Liver (tissue), 9 donors: Measurements from ENCODE around the gene TBC1D21. TPM values are rescaled to one million over a fixed set of nuclear protein-coding genes. Genes with fewer than 3 reads are reported as not detected.

ENCODE experiments used
- DNase-seq: peaks from one replicate; pipeline ENCODE4 v3.0.0-alpha.2; 2017; ENCODE audit warnings: low spot score
- H3K27ac ChIP-seq, 2 donors: one replicate each; pipeline ENCODE4 v1.7.0; 2013; ENCODE audit warnings: inconsistent platforms in 2 of 2, low read length in 2 of 2, control low read depth in 1 of 2, low read depth in 1 of 2, mild to moderate bottlenecking in 1 of 2
- H3K27me3 ChIP-seq, 4 donors: one replicate each; pipeline versions ENCODE4 v1.6.1 to v1.7.0; 2013; ENCODE audit warnings: low read length in 3 of 4, inconsistent platforms in 1 of 4, mild to moderate bottlenecking in 1 of 4, moderate library complexity in 1 of 4; ENCODE audit not compliant: control insufficient read depth in 4 of 4, insufficient read depth in 4 of 4
- H3K36me3 ChIP-seq, 4 donors: one replicate each; pipeline versions ENCODE4 v1.6.1 to v1.7.0; 2013; ENCODE audit warnings: low read length in 3 of 4, mild to moderate bottlenecking in 3 of 4, low read depth in 1 of 4, moderate library complexity in 1 of 4; ENCODE audit not compliant: control insufficient read depth in 4 of 4, insufficient read depth in 3 of 4
- H3K4me1 ChIP-seq, 4 donors: one replicate each; pipeline versions ENCODE4 v1.6.1 to v1.7.0; 2013; ENCODE audit warnings: low read length in 3 of 4, mild to moderate bottlenecking in 3 of 4, moderate library complexity in 1 of 4; ENCODE audit not compliant: control insufficient read depth in 4 of 4, insufficient read depth in 4 of 4
- H3K4me3 ChIP-seq, 3 donors: one replicate each; pipeline versions ENCODE4 v1.6.1 to v1.7.0; 2013; ENCODE audit warnings: low read length in 3 of 3, control low read depth in 1 of 3, low read depth in 1 of 3, mild to moderate bottlenecking in 1 of 3
- H3K9ac ChIP-seq, 2 donors: one replicate each; pipeline ENCODE4 v1.7.0; 2013; ENCODE audit warnings: low read length in 2 of 2, mild to moderate bottlenecking in 2 of 2, moderate library complexity in 2 of 2, control low read depth in 1 of 2, low read depth in 1 of 2
- H3K9me3 ChIP-seq, 4 donors: one replicate each; pipeline versions ENCODE4 v1.6.1 to v1.7.0; 2013; ENCODE audit warnings: low read length in 3 of 4; ENCODE audit not compliant: control insufficient read depth in 4 of 4
- EGR1 ChIP-seq, 2 donors: IDR thresholded peaks; 2 replicates each; pipeline ENCODE4 v1.6.1; 2016 to 2018; ENCODE audit warnings: antibody characterized with exemption in 2 of 2, low read depth in 2 of 2
- FOXA1 ChIP-seq: IDR thresholded peaks from 2 replicates; pipeline ENCODE4 v1.6.1; 2016; ENCODE audit warnings: antibody characterized with exemption
- FOXA2 ChIP-seq: IDR thresholded peaks from 2 replicates; pipeline ENCODE4 v1.6.1; 2016; ENCODE audit warnings: antibody characterized with exemption
- GABPA ChIP-seq, 2 donors: IDR thresholded peaks in 1 of 2; conservative IDR thresholded peaks in 1 of 2; 2 replicates each; pipeline ENCODE4 v1.6.1; 2016; ENCODE audit warnings: antibody characterized with exemption in 2 of 2, mild to moderate bottlenecking in 1 of 2, moderate library complexity in 1 of 2
- HNF4A ChIP-seq, 2 donors: conservative IDR thresholded peaks; 2 replicates each; pipeline ENCODE4 v1.6.1; 2016; ENCODE audit warnings: antibody characterized with exemption in 2 of 2, mild to moderate bottlenecking in 2 of 2
- HNF4G ChIP-seq: IDR thresholded peaks from 2 replicates; pipeline ENCODE4 v1.6.1; 2016; ENCODE audit warnings: antibody characterized with exemption
- JUND ChIP-seq, 2 donors: IDR thresholded peaks; 2 replicates each; pipeline ENCODE4 v1.6.1; 2016; ENCODE audit warnings: antibody characterized with exemption in 2 of 2
- MAX ChIP-seq: IDR thresholded peaks from 2 replicates; pipeline ENCODE4 v1.6.1; 2016; ENCODE audit warnings: antibody characterized with exemption
- NR2F2 ChIP-seq: IDR thresholded peaks from 2 replicates; pipeline ENCODE4 v1.6.1; 2016; ENCODE audit warnings: antibody characterized with exemption
- RAD21 ChIP-seq, 2 donors: IDR thresholded peaks; 2 replicates each; pipeline ENCODE4 v1.6.1; 2016; ENCODE audit warnings: antibody characterized with exemption in 2 of 2, mild to moderate bottlenecking in 2 of 2
- REST ChIP-seq: IDR thresholded peaks from 2 replicates; pipeline ENCODE4 v1.6.1; 2016; ENCODE audit warnings: antibody characterized with exemption, mild to moderate bottlenecking
- RXRA ChIP-seq, 2 donors: IDR thresholded peaks; 2 replicates each; pipeline ENCODE4 v1.6.1; 2017 to 2018; ENCODE audit warnings: antibody characterized with exemption in 2 of 2, mild to moderate bottlenecking in 1 of 2
- SP1 ChIP-seq: IDR thresholded peaks from 2 replicates; pipeline ENCODE4 v1.6.1; 2018; ENCODE audit warnings: antibody characterized with exemption, mild to moderate bottlenecking
- TAF1 ChIP-seq: conservative IDR thresholded peaks from 2 replicates; pipeline ENCODE4 v1.6.1; 2016; ENCODE audit warnings: antibody characterized with exemption, mild to moderate bottlenecking
- YY1 ChIP-seq: IDR thresholded peaks from 2 replicates; pipeline ENCODE4 v1.6.1; 2016; ENCODE audit warnings: antibody characterized with exemption, mild to moderate bottlenecking
- ZBTB33 ChIP-seq: IDR thresholded peaks from 2 replicates; pipeline ENCODE4 v1.6.1; 2016; ENCODE audit warnings: antibody characterized with exemption
- WGBS: extraction: QIAGEN DNeasy Blood & Tissue Kit; methylation state at CpG from one replicate; pipeline ENCODE4 v1.1.7; 2013; 5-methylcytosine and 5-hydroxymethylcytosine counted together
- polyA plus RNA-seq, 2 donors: library from polyadenylated mRNA; stranded (reverse) in 1 of 2; unstranded in 1 of 2; fragments of 200-250 nt in 1 of 2; fragments of >200 nt in 1 of 2; fragmentation: Nextera tagmentation in 1 of 2; extraction: Ambion mirVana in 1 of 2; gene quantifications; one replicate each; pipeline versions ENCODE4 v1.2.1 to v1.2.3, GENCODE V29; 2013 to 2015
- total RNA-seq, 2 donors: library from RNA; depleted of rRNA; stranded (reverse); fragments of >200 nt; gene quantifications; one replicate each; pipeline ENCODE4 v1.2.3, GENCODE V29; 2014
- TF ChIP-seq, protein P1 (sequence below): IDR thresholded peaks from 2 replicates; pipeline ENCODE4 v1.6.1; 2016; ENCODE audit warnings: antibody characterized with exemption
- TF ChIP-seq, protein P2 (sequence below): fragments of 150-350 bp; IDR thresholded peaks from 2 replicates; pipeline ENCODE4 v1.5.1; 2017; ENCODE audit warnings: improper control_type of control experiment, low read depth, low read length; ENCODE audit not compliant: missing input control
- donor health status: healthy.
- donor health status: healthy.
- donor health status: healthy.
- donor health status: healthy.
- donor health status: healthy.

The TBC1D21 gene
- total and polyA plus RNA-seq, 4 donors, result not detected

GRCh38 chr15:73899197-73900094 lies 26.1 kb downstream of the TBC1D21 start:
- DNase-seq, result no peak

More at GRCh38 chr15:73899197-73900094, 26.1 kb downstream of the TBC1D21 start:
- no peak overlapping the region for H3K4me3 ChIP-seq
- no peaks in the 10 kb centered on the region for H3K4me1 ChIP-seq
- H3K27ac ChIP-seq, result no peak overlapping the region
- H3K27me3 ChIP-seq, result peaks cover 0 to 5% (median 0%) of the 10 kb centered on the region in 4 donors
- TF ChIP-seq EGR1 (IDR thresholded peaks at IDR 0.05; ENCODE audit: low read depth in 2 of 2) (no peak), HNF4G (no peak), FOXA2 (no peak), NR2F2 (no peak), YY1 (no peak), GABPA (IDR thresholded peaks at IDR 0.05 in 1 of 2, conservative IDR thresholded peaks at IDR 0.05 in 1 of 2) (no peak), FOXA1 (no peak), HNF4A (conservative IDR thresholded peaks at IDR 0.05) (no peak), REST (no peak), SP1 (no peak), RAD21 (IDR thresholded peaks at IDR 0.05) (no peak), TAF1 (no peak), MAX (no peak), RXRA (IDR thresholded peaks at IDR 0.05) (no peak), JUND (IDR thresholded peaks at IDR 0.05) (no peak), ZBTB33 (no peak)
- TF ChIP-seq, protein P1, sequence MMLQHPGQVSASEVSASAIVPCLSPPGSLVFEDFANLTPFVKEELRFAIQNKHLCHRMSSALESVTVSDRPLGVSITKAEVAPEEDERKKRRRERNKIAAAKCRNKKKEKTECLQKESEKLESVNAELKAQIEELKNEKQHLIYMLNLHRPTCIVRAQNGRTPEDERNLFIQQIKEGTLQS, result no peak
- TF ChIP-seq, protein P2, sequence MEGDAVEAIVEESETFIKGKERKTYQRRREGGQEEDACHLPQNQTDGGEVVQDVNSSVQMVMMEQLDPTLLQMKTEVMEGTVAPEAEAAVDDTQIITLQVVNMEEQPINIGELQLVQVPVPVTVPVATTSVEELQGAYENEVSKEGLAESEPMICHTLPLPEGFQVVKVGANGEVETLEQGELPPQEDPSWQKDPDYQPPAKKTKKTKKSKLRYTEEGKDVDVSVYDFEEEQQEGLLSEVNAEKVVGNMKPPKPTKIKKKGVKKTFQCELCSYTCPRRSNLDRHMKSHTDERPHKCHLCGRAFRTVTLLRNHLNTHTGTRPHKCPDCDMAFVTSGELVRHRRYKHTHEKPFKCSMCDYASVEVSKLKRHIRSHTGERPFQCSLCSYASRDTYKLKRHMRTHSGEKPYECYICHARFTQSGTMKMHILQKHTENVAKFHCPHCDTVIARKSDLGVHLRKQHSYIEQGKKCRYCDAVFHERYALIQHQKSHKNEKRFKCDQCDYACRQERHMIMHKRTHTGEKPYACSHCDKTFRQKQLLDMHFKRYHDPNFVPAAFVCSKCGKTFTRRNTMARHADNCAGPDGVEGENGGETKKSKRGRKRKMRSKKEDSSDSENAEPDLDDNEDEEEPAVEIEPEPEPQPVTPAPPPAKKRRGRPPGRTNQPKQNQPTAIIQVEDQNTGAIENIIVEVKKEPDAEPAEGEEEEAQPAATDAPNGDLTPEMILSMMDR, result no peak
- no peak overlapping the region for H3K9ac ChIP-seq
- WGBS, result 84% methylated on average over 15 of the region's 15 CpGs
- H3K9me3 ChIP-seq, result no peaks in the 10 kb centered on the region
- no peaks in the 10 kb centered on the region for H3K36me3 ChIP-seq
